IPS-15b (cell line): Measurements from ENCODE around the gene DCHS2.

Experiments
- H3K27me3 ChIP-seq: one replicate; pipeline ENCODE4 v1.6.1; 2013; ENCODE audit warnings: low read length; ENCODE audit not compliant: control insufficient read depth, insufficient read depth
- H3K36me3 ChIP-seq: one replicate; pipeline ENCODE4 v1.6.1; 2013; ENCODE audit warnings: low read length; ENCODE audit not compliant: control insufficient read depth, insufficient read depth
- H3K4me1 ChIP-seq: one replicate; pipeline ENCODE4 v1.6.1; 2013; ENCODE audit warnings: mild to moderate bottlenecking, low read length; ENCODE audit not compliant: control insufficient read depth, insufficient read depth
- H3K4me3 ChIP-seq: one replicate; pipeline ENCODE4 v1.5.1; 2013; ENCODE audit warnings: low read depth, low read length
- H3K9ac ChIP-seq: one replicate; pipeline ENCODE4 v1.6.1; 2013; ENCODE audit warnings: low read depth, mild to moderate bottlenecking, low read length
- H3K9me3 ChIP-seq: one replicate; pipeline ENCODE4 v1.6.1; 2013; ENCODE audit warnings: mild to moderate bottlenecking, low read length; ENCODE audit not compliant: control insufficient read depth, insufficient read depth

The DCHS2 gene

GRCh38 chr4:154307451-154307850 is 184.1 kb downstream of the DCHS2 start:
- no peak overlapping the region for H3K4me3 ChIP-seq
- H3K27me3 ChIP-seq, result no peaks in the 10 kb centered on the region
- H3K4me1 ChIP-seq, result no peaks in the 10 kb centered on the region
- H3K9me3 ChIP-seq, result no peaks in the 10 kb centered on the region
- H3K9ac ChIP-seq, result no peak overlapping the region
- no peaks in the 10 kb centered on the region for H3K36me3 ChIP-seq

- no peak overlapping the region for H3K4me3 ChIP-seq
- H3K27me3 ChIP-seq, result no peaks in the 10 kb centered on the region
- no peaks in the 10 kb centered on the region for H3K36me3 ChIP-seq
- H3K9me3 ChIP-seq, result no peaks in the 10 kb centered on the region
- H3K4me1 ChIP-seq, result no peaks in the 10 kb centered on the region
- H3K9ac ChIP-seq, result no peak overlapping the region
Measured at GRCh38 chr4:154305616-154306015, 186.0 kb downstream of the DCHS2 start.

DNA sequence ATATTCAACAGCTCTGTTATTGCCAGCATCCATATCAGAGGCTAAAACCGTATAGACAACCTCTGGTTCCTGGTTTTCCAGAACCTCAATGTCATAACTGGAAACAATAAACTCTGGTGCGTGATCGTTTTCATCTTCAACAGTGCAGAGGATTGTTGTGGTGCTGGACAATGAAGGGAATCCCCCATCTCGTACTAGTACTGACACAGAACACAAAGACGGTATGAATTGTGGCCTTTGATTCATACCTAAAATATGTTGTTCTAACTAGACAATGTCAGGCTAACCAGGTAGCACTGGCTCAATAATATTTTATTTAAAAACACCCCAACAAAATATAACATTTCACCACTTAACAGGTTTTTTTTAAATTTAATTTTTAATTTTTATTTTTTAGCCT is 186.9 kb downstream of the DCHS2 start:
- H3K4me1 ChIP-seq, result no peaks in the 10 kb centered on the region

GRCh38 chr4:154294652-154295350 is 196.8 kb downstream of the DCHS2 start:
- H3K36me3 ChIP-seq, result no peaks in the 10 kb centered on the region
- no peak overlapping the region for H3K9ac ChIP-seq
- no peak overlapping the region for H3K4me3 ChIP-seq
- no peaks in the 10 kb centered on the region for H3K27me3 ChIP-seq
- no peaks in the 10 kb centered on the region for H3K4me1 ChIP-seq
- H3K9me3 ChIP-seq, result no peaks in the 10 kb centered on the region

More for the DNA sequence above, 186.9 kb downstream of the DCHS2 start:
- H3K27me3 ChIP-seq, result no peaks in the 10 kb centered on the region
- H3K9me3 ChIP-seq, result no peaks in the 10 kb centered on the region
- H3K4me3 ChIP-seq, result no peak overlapping the region
- H3K9ac ChIP-seq, result no peak overlapping the region
- no peaks in the 10 kb centered on the region for H3K36me3 ChIP-seq

- Histone ChIP-seq H3K4me1 (no peaks in the 10 kb centered on the region), H3K9ac (no peak overlapping the region), H3K4me3 (no peak overlapping the region), H3K27me3 (no peaks in the 10 kb centered on the region), H3K36me3 (no peaks in the 10 kb centered on the region), H3K9me3 (no peaks in the 10 kb centered on the region)
Measured at GRCh38 chr4:154293427-154293826, 198.2 kb downstream of the DCHS2 start.

GRCh38 chr4:154292589-154292988 is 199.0 kb downstream of the DCHS2 start:
- Histone ChIP-seq H3K4me3 (no peak overlapping the region), H3K9me3 (no peaks in the 10 kb centered on the region), H3K4me1 (no peaks in the 10 kb centered on the region), H3K27me3 (no peaks in the 10 kb centered on the region), H3K36me3 (no peaks in the 10 kb centered on the region), H3K9ac (no peak overlapping the region)

DNA sequence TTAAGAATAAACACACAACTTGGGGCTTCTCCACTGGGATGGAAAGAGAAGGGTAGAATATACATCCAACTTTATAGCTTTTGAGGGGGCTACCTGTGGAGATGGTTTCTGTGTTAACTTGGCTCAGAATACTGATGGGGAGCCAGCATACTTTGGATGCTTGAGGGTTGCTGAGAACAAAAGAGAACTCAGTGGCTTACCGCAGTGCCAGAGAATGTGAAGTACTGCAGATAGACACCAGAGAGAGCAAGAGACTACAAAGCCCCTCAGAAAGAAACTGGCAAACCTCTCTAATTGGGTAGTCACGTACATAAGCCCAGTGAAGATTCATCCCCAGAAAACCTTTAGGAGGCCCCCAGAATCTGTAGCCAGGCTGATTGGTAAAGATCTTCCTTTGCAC is 214.4 kb downstream of the DCHS2 start:
- Histone ChIP-seq H3K27me3 (no peaks in the 10 kb centered on the region), H3K4me1 (peaks cover 8% of the 10 kb centered on the region), H3K9ac (no peak overlapping the region), H3K36me3 (no peaks in the 10 kb centered on the region), H3K9me3 (no peaks in the 10 kb centered on the region), H3K4me3 (no peak overlapping the region)

DNA sequence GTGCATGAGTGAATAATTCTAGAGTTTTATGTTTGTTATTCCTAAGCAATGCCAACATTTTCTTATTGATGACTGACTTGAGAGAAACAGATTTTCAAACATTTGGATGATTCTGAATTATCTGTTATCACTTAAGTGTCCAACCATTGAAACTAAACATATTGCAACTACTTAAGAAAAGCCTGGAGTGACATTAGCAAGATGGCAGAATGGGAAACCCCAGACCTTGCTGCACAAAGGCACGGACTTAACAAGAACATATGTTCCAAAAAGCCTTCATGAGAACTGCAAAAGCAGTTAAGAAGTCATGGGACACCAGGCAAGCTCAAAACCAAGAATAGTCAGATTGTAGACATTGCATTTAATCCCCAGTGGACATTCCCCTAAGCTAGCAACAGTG is 215.1 kb downstream of the DCHS2 start:
- peaks cover 8% of the 10 kb centered on the region for H3K4me1 ChIP-seq
- H3K36me3 ChIP-seq, result no peaks in the 10 kb centered on the region
- no peaks in the 10 kb centered on the region for H3K9me3 ChIP-seq
- no peak overlapping the region for H3K4me3 ChIP-seq
- no peak overlapping the region for H3K9ac ChIP-seq
- H3K27me3 ChIP-seq, result no peaks in the 10 kb centered on the region

GRCh38 chr4:154254999-154255398 is 236.6 kb downstream of the DCHS2 start:
- no peaks in the 10 kb centered on the region for H3K27me3 ChIP-seq
- H3K4me1 ChIP-seq, result no peaks in the 10 kb centered on the region
- no peaks in the 10 kb centered on the region for H3K9me3 ChIP-seq
- H3K4me3 ChIP-seq, result no peak overlapping the region
- no peak overlapping the region for H3K9ac ChIP-seq
- no peaks in the 10 kb centered on the region for H3K36me3 ChIP-seq

DNA sequence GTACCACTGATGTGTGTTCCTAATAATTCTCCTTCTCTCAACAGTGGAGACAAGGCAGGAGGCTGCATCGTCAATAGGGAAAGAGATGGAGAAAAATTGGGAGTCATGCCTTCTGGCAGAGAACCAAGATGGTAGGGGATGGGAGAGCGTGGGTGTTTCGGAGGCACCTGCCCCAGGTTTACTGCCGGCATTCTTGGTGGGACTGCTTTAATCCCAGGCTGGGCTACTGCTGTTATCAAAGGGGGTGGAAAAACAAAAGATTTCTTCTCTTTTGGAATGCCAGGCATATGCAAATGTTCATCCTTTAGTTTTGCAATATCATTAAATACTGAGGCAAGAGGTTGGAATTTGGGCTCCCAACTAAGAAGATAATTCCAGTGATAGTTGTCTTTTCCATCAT is 257.0 kb downstream of the DCHS2 start:
- Histone ChIP-seq H3K36me3 (no peaks in the 10 kb centered on the region), H3K27me3 (no peaks in the 10 kb centered on the region), H3K4me1 (peaks cover 2% of the 10 kb centered on the region), H3K9ac (no peak overlapping the region), H3K9me3 (no peaks in the 10 kb centered on the region), H3K4me3 (no peak overlapping the region)

DNA sequence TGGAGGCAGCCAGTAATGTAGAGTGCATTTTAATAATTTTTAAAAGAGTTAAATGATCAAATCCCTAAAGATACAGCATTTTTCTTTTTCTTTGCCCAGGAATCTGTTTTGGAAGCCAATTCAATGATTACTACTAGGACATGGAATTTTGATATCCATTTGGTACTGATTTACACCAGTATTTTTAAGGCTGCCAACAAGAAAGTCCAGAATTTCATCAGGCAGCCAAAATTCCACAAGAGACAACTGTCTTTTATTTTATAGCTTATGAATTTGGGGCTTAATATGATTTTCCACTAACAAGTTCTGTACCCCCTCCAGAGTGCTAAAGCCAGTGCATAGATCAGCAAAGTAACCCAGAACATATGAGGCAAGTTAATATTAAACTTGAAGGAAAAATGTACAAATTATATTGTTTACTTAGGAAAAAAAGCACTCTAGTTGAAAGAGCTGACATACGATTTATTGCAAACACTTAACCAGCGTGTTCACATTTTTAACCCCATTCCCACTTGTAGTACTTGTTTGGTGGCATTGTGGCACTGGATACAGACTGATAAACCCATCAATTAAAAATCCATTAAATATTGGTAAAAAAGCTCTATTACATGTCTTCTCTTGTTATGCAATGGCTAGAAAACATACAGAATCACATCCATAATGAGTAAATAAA is 259.7 kb downstream of the DCHS2 start:
- Histone ChIP-seq H3K9me3 (no peaks in the 10 kb centered on the region), H3K4me3 (no peak overlapping the region), H3K9ac (no peak overlapping the region), H3K36me3 (no peaks in the 10 kb centered on the region), H3K4me1 (peaks cover 2% of the 10 kb centered on the region), H3K27me3 (no peaks in the 10 kb centered on the region)

DNA sequence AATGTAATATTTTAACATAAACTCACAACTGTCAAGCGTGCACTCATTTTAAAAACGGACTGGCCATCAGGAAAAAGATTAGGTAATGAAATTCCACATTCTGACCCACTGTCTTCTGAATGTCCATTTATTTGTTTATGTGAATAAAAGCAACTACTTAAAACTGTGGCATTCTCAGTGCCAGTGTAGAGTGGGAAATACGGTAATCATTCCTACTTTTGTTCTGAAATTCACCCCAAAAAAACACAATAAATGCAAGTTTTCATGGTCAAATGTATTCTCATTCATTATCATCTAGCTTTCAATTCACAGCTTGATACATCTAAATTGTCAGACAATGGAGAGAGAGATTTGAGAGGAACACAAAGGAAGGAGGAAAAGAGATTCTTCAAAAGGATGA is 260.9 kb downstream of the DCHS2 start:
- Histone ChIP-seq H3K9me3 (no peaks in the 10 kb centered on the region), H3K36me3 (no peaks in the 10 kb centered on the region), H3K9ac (no peak overlapping the region), H3K4me1 (peaks cover 2% of the 10 kb centered on the region), H3K4me3 (no peak overlapping the region), H3K27me3 (no peaks in the 10 kb centered on the region)
